Stimulated activated CD8-positive, alpha-beta memory T cell treated with anti-CD3 and anti-CD28 coated beads, Interleukin-15, amount 100 ng/mL, for 24 hours (primary cell): Measurements from ENCODE around the gene ZFP36.
A peak's percentile ranks its signal among the peaks of the same experiment; 100 is the strongest.
"Not testable (repeated sequence)": the region's sequence is repeated elsewhere in the genome, so short reads cannot be mapped to it uniquely, and the experiment has no call there.

Source experiments
- DNase-seq: peaks from one replicate; pipeline ENCODE4 v3.0.0-alpha.2; 2020; ENCODE audit warnings: low read depth

ZFP36 gene

GRCh38 chr19:39445196-39446111 lies 38.8 kb downstream of the ZFP36 start, which contains the start of gene SUPT5H:
SUPT5H (plus strand) TSS chr19:39445582; CDS start chr19:39445891, 309 bp downstream.
- DNase-seq = peak; percentile 79

- DNase-seq = no peak
Measured at GRCh38 chr19:39446365-39447084, 39.9 kb downstream of the ZFP36 start.

GRCh38 chr19:39448271-39448670 lies 41.6 kb downstream of the ZFP36 start:
- DNase-seq = no peak

GRCh38 chr19:39449116-39449797 lies 42.6 kb downstream of the ZFP36 start:
- no peak for DNase-seq

- not testable (repeated sequence) for DNase-seq
Measured at GRCh38 chr19:39451257-39451656, 44.6 kb downstream of the ZFP36 start.
